ENCODE results near the gene CD164L2. TPM values are rescaled to one million over a fixed set of nuclear protein-coding genes. Genes with fewer than 3 reads are reported as not detected.
A peak's percentile ranks its signal among the peaks of the same experiment; 100 is the strongest.

Gene CD164L2
- polyA plus RNA-seq, 3 donors = not detected

- no peak for DNase-seq
- Histone ChIP-seq H3K9me3 (replicated peaks in 1 of 2; ENCODE audit: control insufficient read depth in 1 of 2, insufficient read depth in 1 of 2, low read length in 2 of 2) (no peaks in the 10 kb centered on the region), H3K4me3 (replicated peaks in 1 of 3; ENCODE audit: low read depth in 2 of 3, low read length in 3 of 3) (no peak overlapping the region), H3K36me3 (replicated peaks in 1 of 2; ENCODE audit: control insufficient read depth in 1 of 2, insufficient read depth in 2 of 2, low read length in 2 of 2) (peaks cover 88 to 99% of the 10 kb centered on the region in 2 donors), H4K20me1 (ENCODE audit: insufficient read depth, low read length) (peaks cover 97% of the 10 kb centered on the region), H3K79me2 (ENCODE audit: insufficient read depth, low read length) (peaks cover 53% of the 10 kb centered on the region), H3K27me3 (ENCODE audit: control insufficient read depth in 2 of 2, insufficient read depth in 2 of 2, low read length in 2 of 2) (no peaks in the 10 kb centered on the region), H2AFZ (ENCODE audit: insufficient read depth, low read depth, low read length, poor library complexity, severe bottlenecking) (no peak overlapping the region), H3K4me1 (ENCODE audit: control insufficient read depth in 1 of 2, insufficient read depth in 2 of 2, low read length in 2 of 2) (peaks cover 6 to 12% of the 10 kb centered on the region in 2 donors), H3K4me2 (replicated peaks; ENCODE audit: extremely low read depth, low read length, poor library complexity, severe bottlenecking) (no peak overlapping the region), H3K9ac (ENCODE audit: insufficient read depth, low read length, poor library complexity, severe bottlenecking) (no peak overlapping the region), H3K27ac (ENCODE audit: low read depth in 1 of 2, low read length in 2 of 2) (no peak overlapping the region)
- intact Hi-C loops (cut with micrococcal nuclease) = loop anchor here in 1 of 2 donors (10.0 kb wide), 1 partner anchor 192 kb away; the partner anchor contains the start of gene AHDC1
- peaks cover 89 to 98% of the 10 kb centered on the region in 2 donors for H3K36me3 Mint-ChIP-seq
- 97% methylated on average over 3 of the region's 4 CpGs for WGBS (ENCODE audit: insufficient coverage)
- no peak overlapping the region for H3K4me3 Mint-ChIP-seq
- peaks cover 18% of the 10 kb centered on the region for H3K4me1 Mint-ChIP-seq
- TF ChIP-seq CTCF (IDR thresholded peaks at IDR 0.05) = no peak
- H3K9me3 Mint-ChIP-seq = no peaks in the 10 kb centered on the region
- no peaks in the 10 kb centered on the region for H3K27me3 Mint-ChIP-seq (ENCODE audit: low read depth in 3 of 3)
- peak overlapping the region in 3 of 7 donors; percentile 11 to 65 (median 40) for H3K27ac Mint-ChIP-seq
Measured at GRCh38 chr1:27412502-27412901, 29.4 kb upstream of the CD164L2 start.

DNA sequence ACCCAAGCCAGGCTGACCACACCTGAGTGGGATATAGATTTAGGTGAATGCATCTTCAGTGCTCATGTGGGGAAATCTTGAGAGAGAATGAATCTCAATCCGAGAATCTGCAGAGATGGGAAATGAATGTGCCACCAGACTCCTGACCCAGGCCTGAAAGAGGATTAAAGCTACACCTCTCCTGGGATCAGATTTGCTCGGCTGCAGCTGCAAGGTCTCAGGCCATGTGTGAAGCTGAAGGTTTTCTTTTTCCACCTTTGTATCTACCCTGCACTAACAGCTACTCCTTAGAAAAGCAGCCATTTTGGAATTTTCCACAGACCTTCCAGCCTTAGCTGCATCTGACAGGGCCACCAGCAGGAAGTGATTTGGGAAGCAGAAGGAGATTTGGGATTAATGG, 27.6 kb upstream of the CD164L2 start:
- Histone ChIP-seq H3K4me1 (ENCODE audit: control insufficient read depth in 1 of 2, insufficient read depth in 2 of 2, low read length in 2 of 2) (no peaks in the 10 kb centered on the region), H4K20me1 (ENCODE audit: insufficient read depth, low read length) (peaks cover 96% of the 10 kb centered on the region), H3K4me2 (replicated peaks; ENCODE audit: extremely low read depth, low read length, poor library complexity, severe bottlenecking) (no peak overlapping the region), H3K27ac (ENCODE audit: low read depth in 1 of 2, low read length in 2 of 2) (no peak overlapping the region), H3K27me3 (ENCODE audit: control insufficient read depth in 2 of 2, insufficient read depth in 2 of 2, low read length in 2 of 2) (no peaks in the 10 kb centered on the region), H3K9me3 (replicated peaks in 1 of 2; ENCODE audit: control insufficient read depth in 1 of 2, insufficient read depth in 1 of 2, low read length in 2 of 2) (no peaks in the 10 kb centered on the region), H3K36me3 (replicated peaks in 1 of 2; ENCODE audit: control insufficient read depth in 1 of 2, insufficient read depth in 2 of 2, low read length in 2 of 2) (peaks cover 89 to 99% of the 10 kb centered on the region in 2 donors), H3K9ac (ENCODE audit: insufficient read depth, low read length, poor library complexity, severe bottlenecking) (no peak overlapping the region), H2AFZ (ENCODE audit: insufficient read depth, low read depth, low read length, poor library complexity, severe bottlenecking) (no peak overlapping the region), H3K79me2 (ENCODE audit: insufficient read depth, low read length) (peaks cover 36% of the 10 kb centered on the region), H3K4me3 (replicated peaks in 1 of 3; ENCODE audit: low read depth in 2 of 3, low read length in 3 of 3) (no peak overlapping the region)
- Mint-ChIP-seq H3K36me3 (peaks cover 86 to 98% of the 10 kb centered on the region in 2 donors), H3K27ac (peak overlapping the region in 2 of 7 donors; percentile 19 to 41), H3K4me1 (peaks cover 6% of the 10 kb centered on the region), H3K4me3 (no peak overlapping the region), H3K27me3 (ENCODE audit: low read depth in 3 of 3) (peaks cover 0 to 2% (median 0%) of the 10 kb centered on the region in 3 donors), H3K9me3 (no peaks in the 10 kb centered on the region)
- 100% methylated on average over 1 of the region's 2 CpGs for WGBS (ENCODE audit: insufficient coverage)
- intact Hi-C loops (cut with micrococcal nuclease) = loop anchor here in 1 of 2 donors (10.0 kb wide), 1 partner anchor 194 kb away; the partner anchor contains the start of gene AHDC1
- no peak for TF ChIP-seq CTCF (IDR thresholded peaks at IDR 0.05)
- no peak for DNase-seq

Measured in CD14-positive monocyte (primary cell).